Loucy (cell line): Measurements from ENCODE around the gene CXCL5.

Experiments
- CTCF ChIP-seq: fragments of 200-600 bp; sonication (generic); conservative IDR thresholded peaks from 2 replicates; pipeline ENCODE4 v1.5.1; 2014; ENCODE audit warnings: mild to moderate bottlenecking, antibody characterized with exemption, low read length
- EZH2phosphoT487 ChIP-seq: fragments of 200-600 bp; IDR thresholded peaks from 2 replicates; pipeline ENCODE4 v1.6.1; 2018; ENCODE audit warnings: antibody characterized with exemption, mild to moderate bottlenecking, moderate library complexity, borderline replicate concordance

DNA sequence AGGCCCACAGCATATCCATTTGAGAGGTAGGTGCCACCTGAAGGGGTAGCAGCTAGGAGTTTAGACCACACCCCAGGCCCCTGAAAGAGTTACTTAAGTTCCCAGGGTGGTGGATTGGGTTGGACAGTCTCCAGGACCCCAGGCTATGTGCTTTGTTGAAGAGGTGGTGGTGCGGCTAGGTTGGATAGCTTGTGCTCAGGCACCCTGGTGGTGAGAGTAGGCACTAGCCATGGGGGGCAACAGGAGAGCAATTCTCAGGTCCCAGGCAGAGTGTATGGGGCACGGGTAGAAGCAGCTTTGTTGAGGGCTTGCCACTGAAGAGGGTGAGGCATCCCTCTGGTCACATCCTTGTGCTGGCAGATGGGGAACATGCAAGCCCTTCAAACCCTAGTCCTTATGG lies 22.3 kb downstream of the CXCL5 start:
- no peak for TF ChIP-seq CTCF
- no peak for TF ChIP-seq EZH2phosphoT487
